HEK293 (cell line): ENCODE measurements around the gene DHRS13.
A peak's percentile ranks its signal among the peaks of the same experiment; 100 is the strongest.

ENCODE experiments used
- REPIN1 ChIP-seq: fragments of 450-650 bp; formaldehyde crosslinking; IDR thresholded peaks from 2 replicates; pipeline ENCODE4 v1.5.1; 2017; ENCODE audit warnings: missing biosample characterization, missing genetic modification characterization, low read depth
- ZBTB21 ChIP-seq: fragments of 450-650 bp; formaldehyde crosslinking; IDR thresholded peaks from 2 replicates; pipeline ENCODE4 v1.5.1; 2017; ENCODE audit warnings: missing biosample characterization, missing genetic modification characterization
- ZFP3 ChIP-seq: fragments of 450-650 bp; formaldehyde crosslinking; IDR thresholded peaks from 2 replicates; pipeline ENCODE4 v1.5.1; 2016; ENCODE audit warnings: low read depth, missing biosample characterization, missing genetic modification characterization
- ZNF114 ChIP-seq: fragments of 450-650 bp; formaldehyde crosslinking; IDR thresholded peaks from 2 replicates; pipeline ENCODE4 v1.5.0; 2017; ENCODE audit warnings: missing biosample characterization, missing genetic modification characterization
- ZNF23 ChIP-seq: fragments of 450-650 bp; formaldehyde crosslinking; IDR thresholded peaks from 2 replicates; pipeline ENCODE4 v1.5.1; 2016; ENCODE audit warnings: missing biosample characterization, missing genetic modification characterization, borderline replicate concordance
- ZNF394 ChIP-seq: fragments of 450-650 bp; formaldehyde crosslinking; IDR thresholded peaks from 2 replicates; pipeline ENCODE4 v1.5.1; 2016; ENCODE audit warnings: missing biosample characterization, missing genetic modification characterization, mild to moderate bottlenecking, moderate library complexity, borderline replicate concordance
- ZNF776 ChIP-seq: fragments of 450-650 bp; formaldehyde crosslinking; IDR thresholded peaks from 2 replicates; pipeline ENCODE4 v1.5.0; 2017; ENCODE audit warnings: missing biosample characterization, missing genetic modification characterization, borderline replicate concordance
- ZSCAN30 ChIP-seq: fragments of 450-650 bp; IDR thresholded peaks from 2 replicates; pipeline ENCODE4 v1.5.1; 2018; ENCODE audit warnings: missing biosample characterization, mild to moderate bottlenecking, missing genetic modification characterization, moderate library complexity
- TF ChIP-seq, protein P1 (sequence below): fragments of 450-650 bp; formaldehyde crosslinking; IDR thresholded peaks from 2 replicates; pipeline ENCODE4 v1.5.1; 2016; ENCODE audit warnings: missing biosample characterization, missing genetic modification characterization
- TF ChIP-seq, protein P2 (sequence below): fragments of 450-650 bp; IDR thresholded peaks from 2 replicates; pipeline ENCODE4 v1.5.1; 2018; ENCODE audit warnings: missing biosample characterization, mild to moderate bottlenecking, missing genetic modification characterization
- TF ChIP-seq, protein P3 (sequence below): fragments of 450-650 bp; formaldehyde crosslinking; IDR thresholded peaks from 2 replicates; pipeline ENCODE4 v1.5.1; 2016; ENCODE audit warnings: missing biosample characterization, missing genetic modification characterization
- TF ChIP-seq, protein P4 (sequence below): fragments of 450-650 bp; formaldehyde crosslinking; optimal IDR thresholded peaks from 2 replicates; pipeline ENCODE3; 2016; ENCODE audit warnings: missing biosample characterization, mild to moderate bottlenecking, missing genetic modification characterization
- TF ChIP-seq, protein P5 (sequence below): fragments of 450-650 bp; formaldehyde crosslinking; conservative IDR thresholded peaks from 2 replicates; pipeline ENCODE4 v1.5.1; 2016; ENCODE audit warnings: low read depth, missing biosample characterization, missing genetic modification characterization

DNA sequence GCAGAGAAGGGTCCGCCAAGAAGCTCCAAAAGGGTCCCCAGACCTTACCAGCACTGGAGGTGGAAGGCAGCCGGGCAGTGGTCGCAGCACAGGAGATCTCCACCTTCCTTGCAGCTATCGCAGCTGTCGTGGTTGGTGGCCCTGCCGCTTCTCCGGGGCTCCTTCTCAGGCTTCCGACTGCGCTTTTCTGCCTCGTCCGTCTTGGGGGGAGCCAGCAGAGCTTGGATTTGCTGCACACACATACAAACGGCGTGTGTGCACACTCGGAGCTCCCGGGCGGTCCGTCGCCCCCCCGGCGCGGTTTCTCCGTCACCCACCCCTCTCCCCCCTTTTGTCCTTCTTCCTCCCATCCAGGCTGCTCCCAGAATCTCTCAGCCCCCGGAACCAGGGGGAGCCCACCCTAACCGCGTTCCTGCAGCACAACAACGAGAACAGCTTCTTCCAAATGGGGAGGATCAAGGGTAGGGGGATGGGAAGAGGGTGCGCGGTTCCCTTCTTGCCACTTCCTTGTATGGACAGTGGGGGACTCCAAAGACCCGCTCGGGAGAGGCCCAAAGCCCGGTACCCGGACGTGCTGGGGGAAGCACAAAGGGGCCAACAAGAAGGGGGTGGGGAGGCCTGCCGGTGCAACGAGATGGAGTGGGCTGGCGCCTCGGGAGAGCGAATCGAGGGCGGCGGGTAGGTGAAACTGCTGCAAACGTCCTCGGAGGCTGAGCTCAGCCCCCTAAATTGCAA is 47.3 kb upstream of the DHRS13 start:
- TF ChIP-seq, protein P1, sequence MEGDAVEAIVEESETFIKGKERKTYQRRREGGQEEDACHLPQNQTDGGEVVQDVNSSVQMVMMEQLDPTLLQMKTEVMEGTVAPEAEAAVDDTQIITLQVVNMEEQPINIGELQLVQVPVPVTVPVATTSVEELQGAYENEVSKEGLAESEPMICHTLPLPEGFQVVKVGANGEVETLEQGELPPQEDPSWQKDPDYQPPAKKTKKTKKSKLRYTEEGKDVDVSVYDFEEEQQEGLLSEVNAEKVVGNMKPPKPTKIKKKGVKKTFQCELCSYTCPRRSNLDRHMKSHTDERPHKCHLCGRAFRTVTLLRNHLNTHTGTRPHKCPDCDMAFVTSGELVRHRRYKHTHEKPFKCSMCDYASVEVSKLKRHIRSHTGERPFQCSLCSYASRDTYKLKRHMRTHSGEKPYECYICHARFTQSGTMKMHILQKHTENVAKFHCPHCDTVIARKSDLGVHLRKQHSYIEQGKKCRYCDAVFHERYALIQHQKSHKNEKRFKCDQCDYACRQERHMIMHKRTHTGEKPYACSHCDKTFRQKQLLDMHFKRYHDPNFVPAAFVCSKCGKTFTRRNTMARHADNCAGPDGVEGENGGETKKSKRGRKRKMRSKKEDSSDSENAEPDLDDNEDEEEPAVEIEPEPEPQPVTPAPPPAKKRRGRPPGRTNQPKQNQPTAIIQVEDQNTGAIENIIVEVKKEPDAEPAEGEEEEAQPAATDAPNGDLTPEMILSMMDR (tag by site-specific recombination) = no peak
- TF ChIP-seq ZNF114 (tag by site-specific recombination) (no peak), REPIN1 (no peak), ZNF776 (tag by site-specific recombination) (no peak), ZNF394 (tag by site-specific recombination) (0 out of 2 replicates have a peak, but pooled peaks have one; percentile 27), ZSCAN30 (no peak), ZNF23 (no peak), ZFP3 (tag by site-specific recombination) (no peak), ZBTB21 (tag by site-specific recombination) (no peak)
- TF ChIP-seq, protein P2, sequence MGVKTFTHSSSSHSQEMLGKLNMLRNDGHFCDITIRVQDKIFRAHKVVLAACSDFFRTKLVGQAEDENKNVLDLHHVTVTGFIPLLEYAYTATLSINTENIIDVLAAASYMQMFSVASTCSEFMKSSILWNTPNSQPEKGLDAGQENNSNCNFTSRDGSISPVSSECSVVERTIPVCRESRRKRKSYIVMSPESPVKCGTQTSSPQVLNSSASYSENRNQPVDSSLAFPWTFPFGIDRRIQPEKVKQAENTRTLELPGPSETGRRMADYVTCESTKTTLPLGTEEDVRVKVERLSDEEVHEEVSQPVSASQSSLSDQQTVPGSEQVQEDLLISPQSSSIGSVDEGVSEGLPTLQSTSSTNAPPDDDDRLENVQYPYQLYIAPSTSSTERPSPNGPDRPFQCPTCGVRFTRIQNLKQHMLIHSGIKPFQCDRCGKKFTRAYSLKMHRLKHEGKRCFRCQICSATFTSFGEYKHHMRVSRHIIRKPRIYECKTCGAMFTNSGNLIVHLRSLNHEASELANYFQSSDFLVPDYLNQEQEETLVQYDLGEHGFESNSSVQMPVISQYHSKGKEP = no peak
- TF ChIP-seq, protein P3, sequence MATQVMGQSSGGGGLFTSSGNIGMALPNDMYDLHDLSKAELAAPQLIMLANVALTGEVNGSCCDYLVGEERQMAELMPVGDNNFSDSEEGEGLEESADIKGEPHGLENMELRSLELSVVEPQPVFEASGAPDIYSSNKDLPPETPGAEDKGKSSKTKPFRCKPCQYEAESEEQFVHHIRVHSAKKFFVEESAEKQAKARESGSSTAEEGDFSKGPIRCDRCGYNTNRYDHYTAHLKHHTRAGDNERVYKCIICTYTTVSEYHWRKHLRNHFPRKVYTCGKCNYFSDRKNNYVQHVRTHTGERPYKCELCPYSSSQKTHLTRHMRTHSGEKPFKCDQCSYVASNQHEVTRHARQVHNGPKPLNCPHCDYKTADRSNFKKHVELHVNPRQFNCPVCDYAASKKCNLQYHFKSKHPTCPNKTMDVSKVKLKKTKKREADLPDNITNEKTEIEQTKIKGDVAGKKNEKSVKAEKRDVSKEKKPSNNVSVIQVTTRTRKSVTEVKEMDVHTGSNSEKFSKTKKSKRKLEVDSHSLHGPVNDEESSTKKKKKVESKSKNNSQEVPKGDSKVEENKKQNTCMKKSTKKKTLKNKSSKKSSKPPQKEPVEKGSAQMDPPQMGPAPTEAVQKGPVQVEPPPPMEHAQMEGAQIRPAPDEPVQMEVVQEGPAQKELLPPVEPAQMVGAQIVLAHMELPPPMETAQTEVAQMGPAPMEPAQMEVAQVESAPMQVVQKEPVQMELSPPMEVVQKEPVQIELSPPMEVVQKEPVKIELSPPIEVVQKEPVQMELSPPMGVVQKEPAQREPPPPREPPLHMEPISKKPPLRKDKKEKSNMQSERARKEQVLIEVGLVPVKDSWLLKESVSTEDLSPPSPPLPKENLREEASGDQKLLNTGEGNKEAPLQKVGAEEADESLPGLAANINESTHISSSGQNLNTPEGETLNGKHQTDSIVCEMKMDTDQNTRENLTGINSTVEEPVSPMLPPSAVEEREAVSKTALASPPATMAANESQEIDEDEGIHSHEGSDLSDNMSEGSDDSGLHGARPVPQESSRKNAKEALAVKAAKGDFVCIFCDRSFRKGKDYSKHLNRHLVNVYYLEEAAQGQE (tag by site-specific recombination) = no peak
- TF ChIP-seq, protein P4, sequence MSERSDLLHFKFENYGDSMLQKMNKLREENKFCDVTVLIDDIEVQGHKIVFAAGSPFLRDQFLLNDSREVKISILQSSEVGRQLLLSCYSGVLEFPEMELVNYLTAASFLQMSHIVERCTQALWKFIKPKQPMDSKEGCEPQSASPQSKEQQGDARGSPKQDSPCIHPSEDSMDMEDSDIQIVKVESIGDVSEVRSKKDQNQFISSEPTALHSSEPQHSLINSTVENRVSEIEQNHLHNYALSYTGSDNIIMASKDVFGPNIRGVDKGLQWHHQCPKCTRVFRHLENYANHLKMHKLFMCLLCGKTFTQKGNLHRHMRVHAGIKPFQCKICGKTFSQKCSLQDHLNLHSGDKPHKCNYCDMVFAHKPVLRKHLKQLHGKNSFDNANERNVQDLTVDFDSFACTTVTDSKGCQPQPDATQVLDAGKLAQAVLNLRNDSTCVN (tag by site-specific recombination) = peak; percentile 41
- TF ChIP-seq, protein P5, sequence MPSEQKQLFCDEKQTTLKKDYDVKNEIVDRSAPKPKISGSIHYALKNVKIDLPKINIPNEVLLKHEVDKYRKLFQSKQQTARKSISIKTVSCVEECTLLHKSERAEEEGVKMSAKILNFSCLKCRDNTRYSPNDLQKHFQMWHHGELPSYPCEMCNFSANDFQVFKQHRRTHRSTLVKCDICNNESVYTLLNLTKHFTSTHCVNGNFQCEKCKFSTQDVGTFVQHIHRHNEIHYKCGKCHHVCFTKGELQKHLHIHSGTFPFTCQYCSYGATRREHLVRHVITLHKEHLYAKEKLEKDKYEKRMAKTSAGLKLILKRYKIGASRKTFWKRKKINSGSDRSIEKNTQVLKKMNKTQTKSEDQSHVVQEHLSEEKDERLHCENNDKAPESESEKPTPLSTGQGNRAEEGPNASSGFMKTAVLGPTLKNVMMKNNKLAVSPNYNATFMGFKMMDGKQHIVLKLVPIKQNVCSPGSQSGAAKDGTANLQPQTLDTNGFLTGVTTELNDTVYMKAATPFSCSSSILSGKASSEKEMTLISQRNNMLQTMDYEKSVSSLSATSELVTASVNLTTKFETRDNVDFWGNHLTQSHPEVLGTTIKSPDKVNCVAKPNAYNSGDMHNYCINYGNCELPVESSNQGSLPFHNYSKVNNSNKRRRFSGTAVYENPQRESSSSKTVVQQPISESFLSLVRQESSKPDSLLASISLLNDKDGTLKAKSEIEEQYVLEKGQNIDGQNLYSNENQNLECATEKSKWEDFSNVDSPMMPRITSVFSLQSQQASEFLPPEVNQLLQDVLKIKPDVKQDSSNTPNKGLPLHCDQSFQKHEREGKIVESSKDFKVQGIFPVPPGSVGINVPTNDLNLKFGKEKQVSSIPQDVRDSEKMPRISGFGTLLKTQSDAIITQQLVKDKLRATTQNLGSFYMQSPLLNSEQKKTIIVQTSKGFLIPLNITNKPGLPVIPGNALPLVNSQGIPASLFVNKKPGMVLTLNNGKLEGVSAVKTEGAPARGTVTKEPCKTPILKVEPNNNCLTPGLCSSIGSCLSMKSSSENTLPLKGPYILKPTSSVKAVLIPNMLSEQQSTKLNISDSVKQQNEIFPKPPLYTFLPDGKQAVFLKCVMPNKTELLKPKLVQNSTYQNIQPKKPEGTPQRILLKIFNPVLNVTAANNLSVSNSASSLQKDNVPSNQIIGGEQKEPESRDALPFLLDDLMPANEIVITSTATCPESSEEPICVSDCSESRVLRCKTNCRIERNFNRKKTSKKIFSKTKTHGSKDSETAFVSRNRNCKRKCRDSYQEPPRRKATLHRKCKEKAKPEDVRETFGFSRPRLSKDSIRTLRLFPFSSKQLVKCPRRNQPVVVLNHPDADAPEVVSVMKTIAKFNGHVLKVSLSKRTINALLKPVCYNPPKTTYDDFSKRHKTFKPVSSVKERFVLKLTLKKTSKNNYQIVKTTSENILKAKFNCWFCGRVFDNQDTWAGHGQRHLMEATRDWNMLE = no peak
